Measurements from ENCODE around the gene NHSL2.
A peak's percentile ranks its signal among the peaks of the same experiment; 100 is the strongest.

NHSL2 gene

GRCh38 chrX:72117636-72118210 lies 207.1 kb downstream of the NHSL2 start:
- H3K4me3 ChIP-seq (ENCODE audit: low read depth, low read length), result no peak overlapping the region
- no peak overlapping the region for H3K9ac ChIP-seq (ENCODE audit: low read length)
- H3K36me3 ChIP-seq (ENCODE audit: control insufficient read depth, insufficient read depth, low read length), result no peaks in the 10 kb centered on the region
- H3K9me3 ChIP-seq (ENCODE audit: control insufficient read depth, insufficient read depth, low read depth, low read length), result peaks cover 3% of the 10 kb centered on the region; the same call in 1 of the 2 replicates
- H3K27me3 ChIP-seq (ENCODE audit: control insufficient read depth, insufficient read depth, low read length), result no peaks in the 10 kb centered on the region
- no peak overlapping the region for H3K27ac ChIP-seq (ENCODE audit: low read depth, low read length)
- H3K4me1 ChIP-seq (ENCODE audit: control insufficient read depth, insufficient read depth, low read length), result peaks cover 40% of the 10 kb centered on the region

GRCh38 chrX:72120837-72121236 lies 210.2 kb downstream of the NHSL2 start:
- Histone ChIP-seq H3K36me3 (ENCODE audit: control insufficient read depth, insufficient read depth, low read length) (no peaks in the 10 kb centered on the region), H3K4me3 (ENCODE audit: low read depth, low read length) (no peak overlapping the region), H3K9me3 (ENCODE audit: control insufficient read depth, insufficient read depth, low read depth, low read length) (peaks cover 5% of the 10 kb centered on the region; the same call in 1 of the 2 replicates), H3K27ac (ENCODE audit: low read depth, low read length) (no peak overlapping the region), H3K4me1 (ENCODE audit: control insufficient read depth, insufficient read depth, low read length) (peaks cover 36% of the 10 kb centered on the region), H3K27me3 (ENCODE audit: control insufficient read depth, insufficient read depth, low read length) (no peaks in the 10 kb centered on the region), H3K9ac (ENCODE audit: low read length) (no peak overlapping the region)

GRCh38 chrX:72121383-72121782 lies 210.7 kb downstream of the NHSL2 start:
- Histone ChIP-seq H3K4me3 (ENCODE audit: low read depth, low read length) (no peak overlapping the region), H3K4me1 (ENCODE audit: control insufficient read depth, insufficient read depth, low read length) (peaks cover 40% of the 10 kb centered on the region), H3K27me3 (ENCODE audit: control insufficient read depth, insufficient read depth, low read length) (no peaks in the 10 kb centered on the region), H3K27ac (ENCODE audit: low read depth, low read length) (no peak overlapping the region), H3K36me3 (ENCODE audit: control insufficient read depth, insufficient read depth, low read length) (no peaks in the 10 kb centered on the region), H3K9me3 (ENCODE audit: control insufficient read depth, insufficient read depth, low read depth, low read length) (peaks cover 5% of the 10 kb centered on the region; the same call in 1 of the 2 replicates), H3K9ac (ENCODE audit: low read length) (no peak overlapping the region)

GRCh38 chrX:72122621-72123337 lies 212.1 kb downstream of the NHSL2 start:
- no peak overlapping the region for H3K4me3 ChIP-seq (ENCODE audit: low read depth, low read length)
- H3K9me3 ChIP-seq (ENCODE audit: control insufficient read depth, insufficient read depth, low read depth, low read length), result peaks cover 5% of the 10 kb centered on the region; the same call in 1 of the 2 replicates
- no peaks in the 10 kb centered on the region for H3K36me3 ChIP-seq (ENCODE audit: control insufficient read depth, insufficient read depth, low read length)
- H3K9ac ChIP-seq (ENCODE audit: low read length), result no peak overlapping the region
- H3K4me1 ChIP-seq (ENCODE audit: control insufficient read depth, insufficient read depth, low read length), result peaks cover 49% of the 10 kb centered on the region
- H3K27ac ChIP-seq (ENCODE audit: low read depth, low read length), result peak overlapping the region; percentile 69; the same call in 1 of the 2 replicates
- peaks cover 7% of the 10 kb centered on the region for H3K27me3 ChIP-seq (ENCODE audit: control insufficient read depth, insufficient read depth, low read length)

- Histone ChIP-seq H3K4me3 (ENCODE audit: low read depth, low read length) (no peak overlapping the region), H3K4me1 (ENCODE audit: control insufficient read depth, insufficient read depth, low read length) (peaks cover 51% of the 10 kb centered on the region), H3K9me3 (ENCODE audit: control insufficient read depth, insufficient read depth, low read depth, low read length) (peaks cover 5% of the 10 kb centered on the region; the same call in 1 of the 2 replicates), H3K27ac (ENCODE audit: low read depth, low read length) (peak overlapping the region; percentile 69; the same call in 1 of the 2 replicates), H3K36me3 (ENCODE audit: control insufficient read depth, insufficient read depth, low read length) (no peaks in the 10 kb centered on the region), H3K9ac (ENCODE audit: low read length) (peak overlapping the region; percentile 4), H3K27me3 (ENCODE audit: control insufficient read depth, insufficient read depth, low read length) (peaks cover 15% of the 10 kb centered on the region)
Measured at GRCh38 chrX:72123471-72124185, 213.0 kb downstream of the NHSL2 start.

- peak overlapping the region; percentile 69; the same call in 1 of the 2 replicates for H3K27ac ChIP-seq (ENCODE audit: low read depth, low read length)
Measured at GRCh38 chrX:72124540-72125201, 214.0 kb downstream of the NHSL2 start.

GRCh38 chrX:72125331-72126047 lies 214.8 kb downstream of the NHSL2 start:
- Histone ChIP-seq H3K4me1 (ENCODE audit: control insufficient read depth, insufficient read depth, low read length) (peaks cover 58% of the 10 kb centered on the region), H3K4me3 (ENCODE audit: low read depth, low read length) (no peak overlapping the region), H3K36me3 (ENCODE audit: control insufficient read depth, insufficient read depth, low read length) (no peaks in the 10 kb centered on the region), H3K9ac (ENCODE audit: low read length) (no peak overlapping the region), H3K27ac (ENCODE audit: low read depth, low read length) (no peak overlapping the region), H3K9me3 (ENCODE audit: control insufficient read depth, insufficient read depth, low read depth, low read length) (peaks cover 8% of the 10 kb centered on the region; the same call in 1 of the 2 replicates), H3K27me3 (ENCODE audit: control insufficient read depth, insufficient read depth, low read length) (peaks cover 33% of the 10 kb centered on the region)

More at GRCh38 chrX:72124540-72125201, 214.0 kb downstream of the NHSL2 start:
- Histone ChIP-seq H3K4me3 (ENCODE audit: low read depth, low read length) (no peak overlapping the region), H3K36me3 (ENCODE audit: control insufficient read depth, insufficient read depth, low read length) (no peaks in the 10 kb centered on the region), H3K4me1 (ENCODE audit: control insufficient read depth, insufficient read depth, low read length) (peaks cover 53% of the 10 kb centered on the region), H3K27me3 (ENCODE audit: control insufficient read depth, insufficient read depth, low read length) (peaks cover 25% of the 10 kb centered on the region), H3K9me3 (ENCODE audit: control insufficient read depth, insufficient read depth, low read depth, low read length) (peaks cover 5% of the 10 kb centered on the region; the same call in 1 of the 2 replicates), H3K9ac (ENCODE audit: low read length) (no peak overlapping the region)

GRCh38 chrX:72126048-72126415 lies 215.4 kb downstream of the NHSL2 start:
- peaks cover 8% of the 10 kb centered on the region; the same call in 1 of the 2 replicates for H3K9me3 ChIP-seq (ENCODE audit: control insufficient read depth, insufficient read depth, low read depth, low read length)
- no peak overlapping the region for H3K4me3 ChIP-seq (ENCODE audit: low read depth, low read length)
- H3K4me1 ChIP-seq (ENCODE audit: control insufficient read depth, insufficient read depth, low read length), result peaks cover 57% of the 10 kb centered on the region
- H3K27me3 ChIP-seq (ENCODE audit: control insufficient read depth, insufficient read depth, low read length), result peaks cover 38% of the 10 kb centered on the region
- no peak overlapping the region for H3K27ac ChIP-seq (ENCODE audit: low read depth, low read length)
- H3K36me3 ChIP-seq (ENCODE audit: control insufficient read depth, insufficient read depth, low read length), result no peaks in the 10 kb centered on the region
- H3K9ac ChIP-seq (ENCODE audit: low read length), result no peak overlapping the region

GRCh38 chrX:72126539-72127140 lies 216.0 kb downstream of the NHSL2 start:
- Histone ChIP-seq H3K9ac (ENCODE audit: low read length) (no peak overlapping the region), H3K27ac (ENCODE audit: low read depth, low read length) (no peak overlapping the region), H3K36me3 (ENCODE audit: control insufficient read depth, insufficient read depth, low read length) (no peaks in the 10 kb centered on the region), H3K27me3 (ENCODE audit: control insufficient read depth, insufficient read depth, low read length) (peaks cover 43% of the 10 kb centered on the region), H3K9me3 (ENCODE audit: control insufficient read depth, insufficient read depth, low read depth, low read length) (peaks cover 8% of the 10 kb centered on the region; the same call in 1 of the 2 replicates), H3K4me1 (ENCODE audit: control insufficient read depth, insufficient read depth, low read length) (peaks cover 51% of the 10 kb centered on the region), H3K4me3 (ENCODE audit: low read depth, low read length) (no peak overlapping the region)

GRCh38 chrX:72127332-72127731 lies 216.7 kb downstream of the NHSL2 start:
- no peak overlapping the region for H3K4me3 ChIP-seq (ENCODE audit: low read depth, low read length)
- no peaks in the 10 kb centered on the region for H3K36me3 ChIP-seq (ENCODE audit: control insufficient read depth, insufficient read depth, low read length)
- no peak overlapping the region for H3K9ac ChIP-seq (ENCODE audit: low read length)
- H3K4me1 ChIP-seq (ENCODE audit: control insufficient read depth, insufficient read depth, low read length), result peaks cover 51% of the 10 kb centered on the region
- no peak overlapping the region for H3K27ac ChIP-seq (ENCODE audit: low read depth, low read length)
- H3K27me3 ChIP-seq (ENCODE audit: control insufficient read depth, insufficient read depth, low read length), result peaks cover 49% of the 10 kb centered on the region
- H3K9me3 ChIP-seq (ENCODE audit: control insufficient read depth, insufficient read depth, low read depth, low read length), result peaks cover 8% of the 10 kb centered on the region; the same call in 1 of the 2 replicates

Data from HUES6 (cell line).